ENCODE results near the gene SNAPC1. TPM values are rescaled to one million over a fixed set of nuclear protein-coding genes. Genes with fewer than 3 reads are reported as not detected.

Gene SNAPC1
- total RNA-seq, 1 experiment from 2014 or later, result 6.8 TPM

DNA sequence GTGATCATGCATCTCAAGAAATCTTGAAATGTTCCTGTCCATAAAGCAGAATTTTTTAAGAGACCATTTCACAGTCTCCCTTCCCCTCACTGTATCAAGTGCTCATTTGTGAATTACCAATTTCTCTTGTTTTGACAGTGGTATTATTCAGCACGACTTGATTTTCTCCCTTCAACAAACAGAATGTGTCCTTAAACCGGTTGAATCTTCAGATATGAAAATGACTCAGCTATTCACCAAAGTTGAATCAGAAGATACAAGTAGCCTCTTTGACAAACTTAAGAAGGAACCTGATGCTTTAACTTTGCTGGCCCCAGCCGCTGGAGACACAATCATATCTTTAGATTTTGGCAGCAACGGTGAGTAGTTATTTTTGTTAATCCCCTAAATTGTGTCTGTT, 25.5 kb upstream of the SNAPC1 start:
- H3K79me2 ChIP-seq (ENCODE audit: insufficient read depth, low read length), result no peaks in the 10 kb centered on the region
- no peak overlapping the region for H2BK120ac ChIP-seq (ENCODE audit: low read depth, low read length, poor library complexity, severe bottlenecking)
- H3K4me2 ChIP-seq (ENCODE audit: insufficient read depth, insufficient read length, low read length), result no peak overlapping the region
- H2BK5ac ChIP-seq (ENCODE audit: insufficient read length, low read length), result no peak overlapping the region
- no peak overlapping the region for H4K91ac ChIP-seq (ENCODE audit: insufficient read length, low read depth, low read length)
- no peak overlapping the region for H4K5ac ChIP-seq (ENCODE audit: insufficient read length, low read depth, low read length)
- H3K9ac ChIP-seq (ENCODE audit: extremely low read depth, insufficient read length, low read length), result no peak overlapping the region
- H3K9me3 ChIP-seq (ENCODE audit: control insufficient read depth, low read depth, low read length), result no peaks in the 10 kb centered on the region
- TF ChIP-seq CTCF (conservative IDR thresholded peaks at IDR 0.05), result no peak
- Mint-ChIP-seq H3K4me1 (no peaks in the 10 kb centered on the region), H3K9me3 (no peaks in the 10 kb centered on the region), H3K4me3 (no peak overlapping the region), H3K27ac (no peak overlapping the region; a peak in 1 of 7 replicates), H3K27me3 (ENCODE audit: low read depth) (no peaks in the 10 kb centered on the region), H3K36me3 (ENCODE audit: insufficient read depth in 1 of 3, low read depth in 3 of 3) (peaks cover 56 to 89% (median 86%) of the 10 kb centered on the region in 3 experiments)
- no peak overlapping the region for H3K14ac ChIP-seq (ENCODE audit: insufficient read depth, low read length)
- no peak overlapping the region for H3K27ac ChIP-seq (ENCODE audit: insufficient read length, low read depth, low read length)
- no peak overlapping the region for H2BK12ac ChIP-seq (ENCODE audit: insufficient read length, low read depth, low read length)
- no peaks in the 10 kb centered on the region for H3K27me3 ChIP-seq (ENCODE audit: insufficient read depth, low read length)
- H3K23me2 ChIP-seq (ENCODE audit: insufficient read length, low read depth, low read length, poor library complexity, severe bottlenecking), result no peaks in the 10 kb centered on the region
- no peak overlapping the region for H3T11ph ChIP-seq (ENCODE audit: low read length)
- no peak overlapping the region for H3K18ac ChIP-seq (ENCODE audit: insufficient read length, low read depth, low read length)
- no peak overlapping the region for H2AFZ ChIP-seq (ENCODE audit: low read length)
- no peak overlapping the region for H3K56ac ChIP-seq (ENCODE audit: insufficient read length, low read depth, low read length)
- no peaks in the 10 kb centered on the region for H3K79me1 ChIP-seq (ENCODE audit: insufficient read depth, low read depth, low read length, poor library complexity, severe bottlenecking)
- H2BK20ac ChIP-seq (ENCODE audit: low read depth, low read length, poor library complexity, severe bottlenecking), result no peak overlapping the region
- H2BK15ac ChIP-seq (ENCODE audit: low read depth, low read length), result no peak overlapping the region
- H3K23ac ChIP-seq (ENCODE audit: insufficient read length, low read depth, low read length), result no peak overlapping the region
- no peak overlapping the region for H4K8ac ChIP-seq (replicated peaks; ENCODE audit: insufficient read length, low read depth, low read length)
- H3K4ac ChIP-seq (ENCODE audit: low read depth, low read length), result no peak overlapping the region
- WGBS (ENCODE audit: extremely low coverage, insufficient read length, low lambda C conversion rate), result no CpG with 5 or more reads among the region's 4 CpGs
- no peak for DNase-seq
- H4K20me1 ChIP-seq (ENCODE audit: control insufficient read depth, insufficient read depth, insufficient read length), result no peaks in the 10 kb centered on the region
- no peak overlapping the region for H2AK5ac ChIP-seq (ENCODE audit: insufficient read length, low read length)
- H3K4me1 ChIP-seq (ENCODE audit: insufficient read depth, low read length), result no peaks in the 10 kb centered on the region

Measured in H9 (cell line).